ENCODE measurements around the gene IRF6. TPM values are rescaled to one million over a fixed set of nuclear protein-coding genes. Genes with fewer than 3 reads are reported as not detected.

The IRF6 gene
- total RNA-seq, 1 donor from 2014 or later, result 21.2 TPM

- Histone ChIP-seq H3K27ac (ENCODE audit: low read depth, low read length) (no peak overlapping the region), H3K9me3 (ENCODE audit: insufficient read depth, low read depth, low read length) (no peaks in the 10 kb centered on the region), H4K20me1 (ENCODE audit: insufficient read depth, low read length) (no peaks in the 10 kb centered on the region), H3K9ac (ENCODE audit: low read length) (no peak overlapping the region), H3K36me3 (ENCODE audit: insufficient read depth, low read length) (no peaks in the 10 kb centered on the region), H3K4me1 (ENCODE audit: insufficient read depth, low read length) (no peaks in the 10 kb centered on the region), H3K27me3 (ENCODE audit: insufficient read depth, low read length) (no peaks in the 10 kb centered on the region), H2AFZ (ENCODE audit: low read depth, low read length) (no peak overlapping the region), H3K4me2 (ENCODE audit: low read length) (no peak overlapping the region), H3K4me3 (ENCODE audit: insufficient read depth, low read depth, low read length) (no peak overlapping the region), H3K79me2 (ENCODE audit: insufficient read depth, low read length) (no peaks in the 10 kb centered on the region)
- H3K27me3 Mint-ChIP-seq (ENCODE audit: low read depth, unreplicated experiment), result peaks cover 2% of the 10 kb centered on the region
- no peak overlapping the region for H3K27ac Mint-ChIP-seq (ENCODE audit: unreplicated experiment)
- no peaks in the 10 kb centered on the region for H3K9me3 Mint-ChIP-seq (ENCODE audit: unreplicated experiment)
- no peaks in the 10 kb centered on the region for H3K4me1 Mint-ChIP-seq (ENCODE audit: low read depth, unreplicated experiment)
- no peak for DNase-seq (ENCODE audit: low read depth)
- no peak for TF ChIP-seq CTCF (IDR thresholded peaks at IDR 0.05; ENCODE audit: insufficient read depth, low read depth, low read length)
- no peak for TF ChIP-seq EZH2 (IDR thresholded peaks at IDR 0.05; ENCODE audit: insufficient read depth, low read length)
- no peak overlapping the region for H3K4me3 Mint-ChIP-seq (ENCODE audit: unreplicated experiment)
- no peak for FAIRE-seq
- H3K36me3 Mint-ChIP-seq (ENCODE audit: low read depth, unreplicated experiment), result no peaks in the 10 kb centered on the region
Observed at GRCh38 chr1:209777587-209777986, 28.4 kb downstream of the IRF6 start.

- Histone ChIP-seq H3K9me3 (ENCODE audit: insufficient read depth, low read depth, low read length) (no peaks in the 10 kb centered on the region), H3K4me3 (ENCODE audit: insufficient read depth, low read depth, low read length) (no peak overlapping the region), H3K27me3 (ENCODE audit: insufficient read depth, low read length) (no peaks in the 10 kb centered on the region), H3K79me2 (ENCODE audit: insufficient read depth, low read length) (no peaks in the 10 kb centered on the region), H3K27ac (ENCODE audit: low read depth, low read length) (no peak overlapping the region), H3K36me3 (ENCODE audit: insufficient read depth, low read length) (no peaks in the 10 kb centered on the region), H2AFZ (ENCODE audit: low read depth, low read length) (no peak overlapping the region), H4K20me1 (ENCODE audit: insufficient read depth, low read length) (no peaks in the 10 kb centered on the region), H3K9ac (ENCODE audit: low read length) (no peak overlapping the region), H3K4me2 (ENCODE audit: low read length) (no peak overlapping the region), H3K4me1 (ENCODE audit: insufficient read depth, low read length) (no peaks in the 10 kb centered on the region)
- H3K4me3 Mint-ChIP-seq (ENCODE audit: unreplicated experiment), result no peak overlapping the region
- TF ChIP-seq CTCF (IDR thresholded peaks at IDR 0.05; ENCODE audit: insufficient read depth, low read depth, low read length), result no peak
- TF ChIP-seq EZH2 (IDR thresholded peaks at IDR 0.05; ENCODE audit: insufficient read depth, low read length), result no peak
- no peaks in the 10 kb centered on the region for H3K36me3 Mint-ChIP-seq (ENCODE audit: low read depth, unreplicated experiment)
- H3K4me1 Mint-ChIP-seq (ENCODE audit: low read depth, unreplicated experiment), result no peaks in the 10 kb centered on the region
- peaks cover 2% of the 10 kb centered on the region for H3K27me3 Mint-ChIP-seq (ENCODE audit: low read depth, unreplicated experiment)
- FAIRE-seq (no peak), DNase-seq (ENCODE audit: low read depth) (no peak)
- no peaks in the 10 kb centered on the region for H3K9me3 Mint-ChIP-seq (ENCODE audit: unreplicated experiment)
- no peak overlapping the region for H3K27ac Mint-ChIP-seq (ENCODE audit: unreplicated experiment)
Observed at GRCh38 chr1:209775678-209776077, 30.3 kb downstream of the IRF6 start.

- FAIRE-seq (no peak), DNase-seq (ENCODE audit: low read depth) (no peak)
- Mint-ChIP-seq H3K27ac (ENCODE audit: unreplicated experiment) (no peak overlapping the region), H3K4me1 (ENCODE audit: low read depth, unreplicated experiment) (peaks cover under 1% of the 10 kb centered on the region), H3K27me3 (ENCODE audit: low read depth, unreplicated experiment) (peaks cover 2% of the 10 kb centered on the region), H3K9me3 (ENCODE audit: unreplicated experiment) (no peaks in the 10 kb centered on the region), H3K4me3 (ENCODE audit: unreplicated experiment) (no peak overlapping the region), H3K36me3 (ENCODE audit: low read depth, unreplicated experiment) (no peaks in the 10 kb centered on the region)
- TF ChIP-seq EZH2 (IDR thresholded peaks at IDR 0.05; ENCODE audit: insufficient read depth, low read length), result no peak
- no peak for TF ChIP-seq CTCF (IDR thresholded peaks at IDR 0.05; ENCODE audit: insufficient read depth, low read depth, low read length)
- H3K4me1 ChIP-seq (ENCODE audit: insufficient read depth, low read length), result peaks cover 8% of the 10 kb centered on the region
- no peak overlapping the region for H3K4me3 ChIP-seq (ENCODE audit: insufficient read depth, low read depth, low read length)
- no peak overlapping the region for H3K9ac ChIP-seq (ENCODE audit: low read length)
- H2AFZ ChIP-seq (ENCODE audit: low read depth, low read length), result no peak overlapping the region
- H4K20me1 ChIP-seq (ENCODE audit: insufficient read depth, low read length), result no peaks in the 10 kb centered on the region
- no peaks in the 10 kb centered on the region for H3K27me3 ChIP-seq (ENCODE audit: insufficient read depth, low read length)
- no peaks in the 10 kb centered on the region for H3K79me2 ChIP-seq (ENCODE audit: insufficient read depth, low read length)
- no peaks in the 10 kb centered on the region for H3K36me3 ChIP-seq (ENCODE audit: insufficient read depth, low read length)
- H3K9me3 ChIP-seq (ENCODE audit: insufficient read depth, low read depth, low read length), result no peaks in the 10 kb centered on the region
- no peak overlapping the region for H3K4me2 ChIP-seq (ENCODE audit: low read length)
- no peak overlapping the region for H3K27ac ChIP-seq (ENCODE audit: low read depth, low read length)
Observed at GRCh38 chr1:209774592-209774991, 31.4 kb downstream of the IRF6 start.
